Breast epithelium (tissue), 3 donors: Measurements from ENCODE around the gene NMRK2.

ENCODE experiments used
- POLR2A ChIP-seq: fragments of 450-650 bp; IDR thresholded peaks from one replicate; pipeline ENCODE4 v1.6.1; 2016; ENCODE audit warnings: antibody characterized with exemption, mild to moderate bottlenecking, moderate library complexity
- POLR2AphosphoS5 ChIP-seq, 3 donors: sonication (generic); formaldehyde crosslinking; IDR thresholded peaks; one replicate each; pipeline ENCODE4 v1.6.1; 2017; ENCODE audit warnings: antibody characterized with exemption in 3 of 3
- TF ChIP-seq, protein P1 (sequence below), 3 donors: fragments of 450-650 bp; IDR thresholded peaks; one replicate each; pipeline ENCODE4 v1.5.1; 2016 to 2017; ENCODE audit warnings: antibody characterized with exemption in 3 of 3, mild to moderate bottlenecking in 3 of 3, moderate library complexity in 3 of 3

DNA sequence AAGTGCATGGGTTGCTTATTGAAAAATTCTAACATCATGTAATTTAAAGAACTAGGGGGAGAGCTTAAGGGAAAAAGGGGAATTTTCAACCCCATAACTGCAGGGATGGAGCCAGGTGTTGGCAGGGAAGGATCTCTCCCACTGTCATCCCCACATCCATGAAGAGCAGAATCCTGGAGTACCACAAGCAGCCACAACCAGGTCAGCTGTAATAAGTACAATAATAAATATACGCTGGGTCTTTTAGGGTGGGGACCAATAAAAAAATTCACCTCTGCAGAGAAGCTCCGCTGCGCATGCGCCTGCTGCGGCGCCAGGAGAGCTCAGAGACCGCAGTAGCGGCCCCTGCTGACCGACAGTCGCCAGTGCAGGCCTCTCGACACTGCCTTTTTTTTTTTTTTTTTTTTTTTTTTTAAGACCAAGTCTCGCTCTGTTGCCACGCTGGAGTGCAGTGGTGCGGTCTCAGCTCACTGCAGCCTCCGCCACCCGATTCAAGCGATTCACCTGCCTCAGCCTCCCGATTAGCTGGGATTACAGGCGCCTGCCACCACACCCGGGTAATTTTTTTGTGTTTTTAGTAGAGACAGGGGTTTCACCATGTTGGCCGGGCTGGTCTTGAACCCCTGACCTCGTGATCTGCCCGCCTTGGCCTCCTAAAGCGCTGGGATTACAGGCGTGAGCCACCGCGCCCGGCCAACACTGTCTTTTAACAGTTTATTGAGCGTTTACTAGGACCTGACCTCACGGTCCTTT is 54.9 kb downstream of the NMRK2 start:
- TF ChIP-seq, protein P1, sequence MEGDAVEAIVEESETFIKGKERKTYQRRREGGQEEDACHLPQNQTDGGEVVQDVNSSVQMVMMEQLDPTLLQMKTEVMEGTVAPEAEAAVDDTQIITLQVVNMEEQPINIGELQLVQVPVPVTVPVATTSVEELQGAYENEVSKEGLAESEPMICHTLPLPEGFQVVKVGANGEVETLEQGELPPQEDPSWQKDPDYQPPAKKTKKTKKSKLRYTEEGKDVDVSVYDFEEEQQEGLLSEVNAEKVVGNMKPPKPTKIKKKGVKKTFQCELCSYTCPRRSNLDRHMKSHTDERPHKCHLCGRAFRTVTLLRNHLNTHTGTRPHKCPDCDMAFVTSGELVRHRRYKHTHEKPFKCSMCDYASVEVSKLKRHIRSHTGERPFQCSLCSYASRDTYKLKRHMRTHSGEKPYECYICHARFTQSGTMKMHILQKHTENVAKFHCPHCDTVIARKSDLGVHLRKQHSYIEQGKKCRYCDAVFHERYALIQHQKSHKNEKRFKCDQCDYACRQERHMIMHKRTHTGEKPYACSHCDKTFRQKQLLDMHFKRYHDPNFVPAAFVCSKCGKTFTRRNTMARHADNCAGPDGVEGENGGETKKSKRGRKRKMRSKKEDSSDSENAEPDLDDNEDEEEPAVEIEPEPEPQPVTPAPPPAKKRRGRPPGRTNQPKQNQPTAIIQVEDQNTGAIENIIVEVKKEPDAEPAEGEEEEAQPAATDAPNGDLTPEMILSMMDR (IDR thresholded peaks at IDR 0.05): peak; percentile 55 to 86 (median 72)
- TF ChIP-seq POLR2A: no peak
- TF ChIP-seq POLR2AphosphoS5 (IDR thresholded peaks at IDR 0.05): no peak
